Loucy (cell line): Measurements from ENCODE around the gene UBE2L6.

Experiments used
- EZH2phosphoT487 ChIP-seq: fragments of 200-600 bp; IDR thresholded peaks from 2 replicates; pipeline ENCODE4 v1.6.1; 2018; ENCODE audit warnings: antibody characterized with exemption, mild to moderate bottlenecking, moderate library complexity, borderline replicate concordance
- TF ChIP-seq, protein P1 (sequence below): fragments of 200-600 bp; sonication (generic); conservative IDR thresholded peaks from 2 replicates; pipeline ENCODE4 v1.5.1; 2014; ENCODE audit warnings: mild to moderate bottlenecking, antibody characterized with exemption, low read length

DNA sequence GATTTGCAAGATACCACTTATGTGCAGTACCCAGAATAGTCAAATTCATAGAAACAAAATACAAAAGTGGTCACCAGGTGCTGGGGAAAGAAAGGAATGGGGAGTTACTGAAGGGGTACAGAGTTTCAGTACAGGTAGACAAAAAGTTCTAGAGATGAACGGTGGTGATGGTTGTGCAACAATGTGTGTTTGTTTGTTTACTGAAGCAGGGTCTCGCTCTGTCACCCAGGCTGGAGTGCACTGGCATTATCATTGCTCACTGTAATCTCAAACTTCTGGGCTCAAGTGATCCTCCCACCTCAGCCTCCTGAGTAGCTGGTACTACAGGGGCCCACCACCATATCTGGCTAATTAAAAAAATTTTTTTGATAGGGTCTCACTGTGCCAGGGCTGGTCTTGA lies 12.1 kb downstream of the UBE2L6 start:
- TF ChIP-seq, protein P1, sequence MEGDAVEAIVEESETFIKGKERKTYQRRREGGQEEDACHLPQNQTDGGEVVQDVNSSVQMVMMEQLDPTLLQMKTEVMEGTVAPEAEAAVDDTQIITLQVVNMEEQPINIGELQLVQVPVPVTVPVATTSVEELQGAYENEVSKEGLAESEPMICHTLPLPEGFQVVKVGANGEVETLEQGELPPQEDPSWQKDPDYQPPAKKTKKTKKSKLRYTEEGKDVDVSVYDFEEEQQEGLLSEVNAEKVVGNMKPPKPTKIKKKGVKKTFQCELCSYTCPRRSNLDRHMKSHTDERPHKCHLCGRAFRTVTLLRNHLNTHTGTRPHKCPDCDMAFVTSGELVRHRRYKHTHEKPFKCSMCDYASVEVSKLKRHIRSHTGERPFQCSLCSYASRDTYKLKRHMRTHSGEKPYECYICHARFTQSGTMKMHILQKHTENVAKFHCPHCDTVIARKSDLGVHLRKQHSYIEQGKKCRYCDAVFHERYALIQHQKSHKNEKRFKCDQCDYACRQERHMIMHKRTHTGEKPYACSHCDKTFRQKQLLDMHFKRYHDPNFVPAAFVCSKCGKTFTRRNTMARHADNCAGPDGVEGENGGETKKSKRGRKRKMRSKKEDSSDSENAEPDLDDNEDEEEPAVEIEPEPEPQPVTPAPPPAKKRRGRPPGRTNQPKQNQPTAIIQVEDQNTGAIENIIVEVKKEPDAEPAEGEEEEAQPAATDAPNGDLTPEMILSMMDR = no peak
- TF ChIP-seq EZH2phosphoT487 = no peak
